ENCODE measurements around the gene SAXO1. TPM values are rescaled to one million over a fixed set of nuclear protein-coding genes. Genes with fewer than 3 reads are reported as not detected.

SAXO1 gene
- total RNA-seq, 2 experiments from 2014 or later: 0.07 TPM; not detected in 1

- POLR2A ChIA-PET: interaction anchor here (0.6 to 2.6 kb wide), 8 partner anchors 9 to 358 kb away, joined by 3 to 6 read pairs (median 3); partner anchors contain the start of gene ACER2
- intact Hi-C loops (cut with micrococcal nuclease): loop anchor here (2.0 to 10.0 kb wide), 2 partner anchors 124 to 324 kb away; no protein-coding TSS in a partner anchor
- DNase-seq (no peak), ATAC-seq (no peak)
- Mint-ChIP-seq H3K36me3 (ENCODE audit: low read depth) (peaks cover 40% of the 10 kb centered on the region), H3K4me3 (peak overlapping the region; percentile 98), H3K9me3 (no peaks in the 10 kb centered on the region), H3K27me3 (no peaks in the 10 kb centered on the region), H3K27ac (peak overlapping the region; percentile 97), H3K4me1 (ENCODE audit: low read depth) (peaks cover 27% of the 10 kb centered on the region)
- TF ChIP-seq, protein P1, sequence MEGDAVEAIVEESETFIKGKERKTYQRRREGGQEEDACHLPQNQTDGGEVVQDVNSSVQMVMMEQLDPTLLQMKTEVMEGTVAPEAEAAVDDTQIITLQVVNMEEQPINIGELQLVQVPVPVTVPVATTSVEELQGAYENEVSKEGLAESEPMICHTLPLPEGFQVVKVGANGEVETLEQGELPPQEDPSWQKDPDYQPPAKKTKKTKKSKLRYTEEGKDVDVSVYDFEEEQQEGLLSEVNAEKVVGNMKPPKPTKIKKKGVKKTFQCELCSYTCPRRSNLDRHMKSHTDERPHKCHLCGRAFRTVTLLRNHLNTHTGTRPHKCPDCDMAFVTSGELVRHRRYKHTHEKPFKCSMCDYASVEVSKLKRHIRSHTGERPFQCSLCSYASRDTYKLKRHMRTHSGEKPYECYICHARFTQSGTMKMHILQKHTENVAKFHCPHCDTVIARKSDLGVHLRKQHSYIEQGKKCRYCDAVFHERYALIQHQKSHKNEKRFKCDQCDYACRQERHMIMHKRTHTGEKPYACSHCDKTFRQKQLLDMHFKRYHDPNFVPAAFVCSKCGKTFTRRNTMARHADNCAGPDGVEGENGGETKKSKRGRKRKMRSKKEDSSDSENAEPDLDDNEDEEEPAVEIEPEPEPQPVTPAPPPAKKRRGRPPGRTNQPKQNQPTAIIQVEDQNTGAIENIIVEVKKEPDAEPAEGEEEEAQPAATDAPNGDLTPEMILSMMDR (IDR thresholded peaks at IDR 0.05): no peak
- CTCF ChIA-PET: interaction anchor here (1.1 to 3.5 kb wide), 8 partner anchors 11 to 414 kb away, joined by 4 to 38 read pairs (median 6); no protein-coding TSS in a partner anchor
Measured at GRCh38 chr9:19050637-19051591, 17.9 kb upstream of the SAXO1 start.

DNA sequence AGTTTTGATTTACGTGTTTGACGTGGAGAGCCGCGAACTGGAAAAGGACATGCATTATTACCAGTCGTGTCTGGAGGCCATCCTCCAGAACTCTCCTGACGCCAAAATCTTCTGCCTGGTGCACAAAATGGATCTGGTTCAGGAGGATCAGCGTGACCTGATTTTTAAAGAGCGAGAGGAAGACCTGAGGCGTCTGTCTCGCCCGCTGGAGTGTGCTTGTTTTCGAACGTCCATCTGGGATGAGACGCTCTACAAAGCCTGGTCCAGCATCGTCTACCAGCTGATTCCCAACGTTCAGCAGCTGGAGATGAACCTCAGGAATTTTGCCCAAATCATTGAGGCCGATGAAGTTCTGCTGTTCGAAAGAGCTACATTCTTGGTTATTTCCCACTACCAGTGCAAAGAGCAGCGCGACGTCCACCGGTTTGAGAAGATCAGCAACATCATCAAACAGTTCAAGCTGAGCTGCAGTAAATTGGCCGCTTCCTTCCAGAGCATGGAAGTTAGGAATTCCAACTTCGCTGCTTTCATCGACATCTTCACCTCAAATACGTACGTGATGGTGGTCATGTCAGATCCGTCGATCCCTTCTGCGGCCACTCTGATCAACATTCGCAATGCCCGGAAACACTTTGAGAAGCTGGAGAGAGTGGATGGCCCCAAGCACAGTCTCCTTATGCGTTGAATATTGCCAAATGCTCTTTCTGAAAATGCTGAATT, 17.1 kb upstream of the SAXO1 start:
- TF ChIP-seq, protein P1 (IDR thresholded peaks at IDR 0.05): no peak
- DNase-seq (peak; percentile 35), ATAC-seq (no peak)
- peaks cover 34% of the 10 kb centered on the region for H3K36me3 Mint-ChIP-seq (ENCODE audit: low read depth)
- intact Hi-C loops (cut with micrococcal nuclease): loop anchor here (2.0 to 10.0 kb wide), 4 partner anchors 53 to 407 kb away; partner anchors contain the start of gene HAUS6
- peaks cover 26% of the 10 kb centered on the region for H3K4me1 Mint-ChIP-seq (ENCODE audit: low read depth)
- no peaks in the 10 kb centered on the region for H3K27me3 Mint-ChIP-seq
- POLR2A ChIA-PET: interaction anchor here (0.8 to 2.6 kb wide), 6 partner anchors 10 to 325 kb away, joined by 3 to 7 read pairs (median 5); no protein-coding TSS in a partner anchor
- H3K4me3 Mint-ChIP-seq: peak overlapping the region; percentile 98
- CTCF ChIA-PET: interaction anchor here (0.8 to 3.5 kb wide), 13 partner anchors 12 to 608 kb away, joined by 3 to 38 read pairs (median 4); no protein-coding TSS in a partner anchor
- H3K9me3 Mint-ChIP-seq: no peaks in the 10 kb centered on the region
- peak overlapping the region; percentile 97 for H3K27ac Mint-ChIP-seq

DNA sequence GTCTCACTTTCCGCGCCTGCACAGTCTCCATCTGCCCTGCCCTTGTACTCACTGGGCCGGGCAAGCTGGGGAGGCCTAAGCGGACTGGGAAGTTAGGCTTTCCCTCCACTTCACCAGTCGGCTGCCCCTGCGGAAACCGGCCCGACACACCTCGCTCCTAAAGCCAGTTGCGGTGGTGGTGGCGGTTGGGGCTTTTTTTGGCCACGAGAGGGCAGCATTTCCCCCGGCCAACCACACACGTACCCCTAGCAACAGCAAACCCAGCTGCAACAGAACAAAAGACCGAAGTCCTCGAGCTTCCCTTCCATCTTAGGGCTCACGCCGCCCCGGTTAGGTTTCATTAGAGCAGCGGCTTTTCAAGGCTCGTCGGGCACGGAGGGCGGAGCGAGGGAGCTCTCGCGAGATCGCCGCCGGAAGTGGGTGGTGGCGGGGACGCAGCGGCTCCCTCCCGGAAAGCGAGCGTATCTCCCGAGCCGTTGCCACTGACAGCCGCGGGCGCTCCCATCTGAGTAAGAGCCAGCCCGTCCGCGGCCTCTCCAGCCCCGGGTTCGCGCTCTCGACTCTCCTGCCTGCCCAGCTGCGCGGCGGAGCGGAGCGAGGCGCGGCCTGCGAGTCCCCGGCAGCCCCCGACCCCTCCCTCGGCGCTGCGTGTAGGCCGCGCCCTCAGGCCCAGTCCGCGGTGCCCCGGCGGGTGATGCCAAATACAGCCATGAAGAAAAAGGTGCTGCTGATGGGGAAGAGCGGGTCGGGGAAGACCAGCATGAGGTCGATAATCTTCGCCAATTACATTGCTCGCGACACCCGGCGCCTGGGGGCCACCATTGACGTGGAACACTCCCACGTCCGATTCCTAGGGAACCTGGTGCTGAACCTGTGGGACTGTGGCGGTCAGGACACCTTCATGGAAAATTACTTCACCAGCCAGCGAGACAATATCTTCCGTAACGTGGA, 16.2 kb upstream of the SAXO1 start, which contains the start of gene RRAGA:
RRAGA (plus strand) TSS at position 462 of the 951 bp plus-strand sequence; CDS start at position 695, 233 bp downstream.
- H3K36me3 Mint-ChIP-seq (ENCODE audit: low read depth): peaks cover 33% of the 10 kb centered on the region
- peak; percentile 96 for DNase-seq
- peak within 1 kb of the TSS; percentile 97 for H3K27ac Mint-ChIP-seq
- peak within 1 kb of the TSS; percentile 98 for H3K4me3 Mint-ChIP-seq
- ChIA-PET POLR2A (interaction anchor here (0.8 to 2.6 kb wide), 10 partner anchors 11 to 416 kb away, joined by 3 to 7 read pairs (median 4); partner anchors contain the start of gene RPS6), CTCF (interaction anchor here (0.6 to 3.5 kb wide), 28 partner anchors 12 to 607 kb away, joined by 3 to 38 read pairs (median 3); no protein-coding TSS in a partner anchor)
- TF ChIP-seq, protein P1 (IDR thresholded peaks at IDR 0.05): peak; percentile 71
- no peaks in the 10 kb centered on the region for H3K27me3 Mint-ChIP-seq
- peaks cover 26% of the 10 kb centered on the region for H3K4me1 Mint-ChIP-seq (ENCODE audit: low read depth)
- peak; percentile 93 for ATAC-seq
- no peaks in the 10 kb centered on the region for H3K9me3 Mint-ChIP-seq
- intact Hi-C loops (cut with micrococcal nuclease): loop anchor here (2.0 to 5.0 kb wide), 2 partner anchors 54 to 408 kb away; partner anchors contain the start of gene HAUS6

- H3K4me1 Mint-ChIP-seq (ENCODE audit: low read depth): no peaks in the 10 kb centered on the region
- POLR2A ChIA-PET: no interaction called here
- CTCF ChIA-PET: interaction anchor here (1.0 to 1.4 kb wide), 3 partner anchors 12 to 428 kb away, joined by 4 to 7 read pairs (median 4); partner anchors contain the start of gene RRAGA
- DNase-seq: peak; percentile 22
- intact Hi-C loops (cut with micrococcal nuclease): no loop called here
- ATAC-seq: no peak
- H3K4me3 Mint-ChIP-seq: no peak overlapping the region
- no peaks in the 10 kb centered on the region for H3K27me3 Mint-ChIP-seq
- no peaks in the 10 kb centered on the region for H3K36me3 Mint-ChIP-seq (ENCODE audit: low read depth)
- TF ChIP-seq, protein P1 (IDR thresholded peaks at IDR 0.05): no peak
- H3K27ac Mint-ChIP-seq: no peak overlapping the region
- H3K9me3 Mint-ChIP-seq: no peaks in the 10 kb centered on the region
Measured at GRCh38 chr9:19036611-19037010, 3.6 kb upstream of the SAXO1 start.
